Neural progenitor cell (in vitro differentiated cells): ENCODE results near the gene TFF2. TPM values are rescaled to one million over a fixed set of nuclear protein-coding genes. Genes with fewer than 3 reads are reported as not detected.
A peak's percentile ranks its signal among the peaks of the same experiment; 100 is the strongest.

Experiments
- DNase-seq: peaks from one replicate; pipeline ENCODE4 v3.0.0-alpha.2; 2016; ENCODE audit warnings: low spot score
- H2AFZ ChIP-seq: fragments of 200-600 bp; sonication (generic); replicated peaks from 2 replicates; pipeline ENCODE4 v1.6.1; 2016; ENCODE audit warnings: antibody characterized with exemption
- H3F3A ChIP-seq: fragments of 200-600 bp; sonication (generic); 2 replicates; pipeline ENCODE4 v1.6.1; 2016; ENCODE audit warnings: antibody characterized with exemption, low read depth
- H3K27ac ChIP-seq: fragments of 200-600 bp; sonication (generic); 2 replicates; pipeline ENCODE4 v1.5.1; 2016; ENCODE audit warnings: mild to moderate bottlenecking
- H3K27me3 ChIP-seq: fragments of 200-600 bp; sonication (generic); 2 replicates; pipeline ENCODE4 v1.6.1; 2016; ENCODE audit warnings: mild to moderate bottlenecking, moderate library complexity
- H3K36me3 ChIP-seq: fragments of 200-600 bp; sonication (generic); 2 replicates; pipeline ENCODE4 v1.5.1; 2016
- H3K4me1 ChIP-seq: fragments of 200-600 bp; sonication (generic); 2 replicates; pipeline ENCODE4 v1.6.1; 2016; ENCODE audit warnings: mixed run types
- H3K4me2 ChIP-seq: fragments of 200-600 bp; sonication (generic); 2 replicates; pipeline ENCODE4 v1.6.1; 2016
- H3K4me3 ChIP-seq: fragments of 200-600 bp; sonication (generic); 2 replicates; pipeline ENCODE4 v1.5.1; 2016
- H3K79me2 ChIP-seq: fragments of 200-600 bp; sonication (generic); 2 replicates; pipeline ENCODE4 v1.6.1; 2016; ENCODE audit warnings: low read depth
- H3K9ac ChIP-seq: fragments of 200-600 bp; sonication (generic); 2 replicates; pipeline ENCODE4 v1.6.1; 2016
- H3K9me3 ChIP-seq: fragments of 200-600 bp; sonication (generic); 2 replicates; pipeline ENCODE4 v1.5.1; 2016; ENCODE audit warnings: low read depth
- H4K20me1 ChIP-seq: fragments of 200-600 bp; sonication (generic); 2 replicates; pipeline ENCODE4 v1.6.1; 2016; ENCODE audit warnings: low read depth
- H3K27ac Mint-ChIP-seq: 3 replicates; pipeline ENCODE4 v1.8.0; 2021; ENCODE audit warnings: mixed read lengths
- H3K27me3 Mint-ChIP-seq: 2 replicates; pipeline ENCODE4 v1.8.0; 2022; ENCODE audit warnings: low read depth, mild to moderate bottlenecking, inconsistent platforms, moderate library complexity, mixed read lengths; ENCODE audit not compliant: insufficient read depth
- H3K36me3 Mint-ChIP-seq: 3 replicates; pipeline ENCODE4 v1.8.0; 2021; ENCODE audit warnings: mixed read lengths
- H3K4me1 Mint-ChIP-seq: 3 replicates; pipeline ENCODE4 v1.8.0; 2021; ENCODE audit warnings: mixed read lengths
- H3K4me3 Mint-ChIP-seq: 3 replicates; pipeline ENCODE4 v1.8.0; 2021; ENCODE audit warnings: mild to moderate bottlenecking, moderate library complexity, mixed read lengths
- H3K9me3 Mint-ChIP-seq: 3 replicates; pipeline ENCODE4 v1.8.0; 2020; ENCODE audit warnings: mixed read lengths
- CTCF ChIP-seq: fragments of 200-600 bp; sonication (generic); IDR thresholded peaks from 2 replicates; pipeline ENCODE4 v1.5.1; 2017; ENCODE audit warnings: antibody characterized with exemption, mild to moderate bottlenecking
- EZH2 ChIP-seq: fragments of 200-600 bp; sonication (generic); IDR thresholded peaks from 2 replicates; pipeline ENCODE4 v1.6.1; 2017; ENCODE audit warnings: antibody characterized with exemption, mild to moderate bottlenecking, moderate library complexity
- EZH2phosphoT487 ChIP-seq: fragments of 200-600 bp; sonication (generic); IDR thresholded peaks from 2 replicates; pipeline ENCODE4 v1.6.1; 2017; ENCODE audit warnings: antibody characterized with exemption
- total RNA-seq: library from RNA; depleted of rRNA; stranded (reverse); fragments of >200 nt; gene quantifications from 2 replicates; pipeline ENCODE4 v1.2.3, GENCODE V29; 2015; ENCODE audit warnings: low replicate concordance

TFF2 gene
- total RNA-seq, 1 donor from 2014 or later = not detected

DNA sequence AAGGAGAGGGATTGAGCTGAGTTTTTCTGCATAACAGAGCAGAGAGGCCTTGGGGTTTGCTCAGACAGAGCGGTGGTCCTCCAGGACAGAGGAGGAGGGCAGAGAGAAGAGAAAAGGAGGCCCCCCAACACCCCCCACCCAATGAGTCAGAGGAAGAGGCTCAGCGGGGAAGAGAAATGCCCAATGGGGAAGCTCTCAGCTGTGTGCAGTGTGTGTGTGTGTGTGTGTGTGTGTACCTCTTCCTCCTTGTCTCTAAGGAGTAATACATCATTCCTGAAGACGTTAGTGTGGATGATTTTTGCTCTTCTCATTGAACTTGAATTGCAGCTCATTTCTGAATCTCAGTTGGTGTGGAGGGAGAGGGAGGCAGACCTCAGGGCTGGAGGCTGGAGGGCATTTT lies 36.4 kb upstream of the TFF2 start:
- Histone ChIP-seq H3K27me3 (no peaks in the 10 kb centered on the region), H4K20me1 (no peaks in the 10 kb centered on the region), H3K4me1 (peaks cover 11% of the 10 kb centered on the region), H3K36me3 (no peaks in the 10 kb centered on the region), H3K27ac (no peak overlapping the region), H3K9ac (no peak overlapping the region), H3K4me3 (no peak overlapping the region), H3K9me3 (no peaks in the 10 kb centered on the region), H3K4me2 (no peak overlapping the region), H3K79me2 (no peaks in the 10 kb centered on the region), H2AFZ (no peak overlapping the region), H3F3A (peaks cover 8% of the 10 kb centered on the region)
- peaks cover 4% of the 10 kb centered on the region for H3K9me3 Mint-ChIP-seq
- H3K4me3 Mint-ChIP-seq = no peak overlapping the region
- peaks cover 24% of the 10 kb centered on the region for H3K4me1 Mint-ChIP-seq
- H3K27me3 Mint-ChIP-seq = peaks cover 11% of the 10 kb centered on the region
- TF ChIP-seq CTCF = no peak
- no peak for TF ChIP-seq EZH2
- H3K27ac Mint-ChIP-seq = no peak overlapping the region
- no peaks in the 10 kb centered on the region for H3K36me3 Mint-ChIP-seq
- no peak for DNase-seq

DNA sequence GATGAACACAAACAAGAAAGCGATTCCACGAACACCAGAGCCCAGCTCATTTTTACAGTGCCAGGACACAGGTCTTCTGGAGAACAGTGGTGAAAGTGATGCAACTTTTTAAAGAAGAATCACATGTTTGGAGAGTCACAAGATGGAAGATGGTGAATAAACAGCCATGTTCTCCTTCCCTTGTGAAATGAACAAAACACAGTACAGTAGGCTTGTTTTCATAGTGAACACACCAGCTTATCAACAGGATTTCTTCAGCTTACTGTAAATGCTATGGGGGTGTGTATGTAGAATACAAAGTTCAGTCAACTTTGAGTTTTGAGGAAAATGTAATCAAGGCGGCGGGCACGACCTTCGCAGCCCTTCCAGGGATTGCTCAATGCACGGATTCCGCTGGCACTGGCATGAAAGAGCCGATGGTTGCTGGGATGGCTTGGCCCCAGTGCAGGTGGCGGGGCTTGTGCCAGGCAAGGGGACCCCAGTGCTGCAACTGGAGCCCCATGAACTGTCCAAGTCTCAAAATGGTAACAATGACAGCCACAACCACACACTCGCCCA lies 35.3 kb upstream of the TFF2 start:
- no peak for DNase-seq
- Mint-ChIP-seq H3K9me3 (peaks cover 4% of the 10 kb centered on the region), H3K27ac (no peak overlapping the region), H3K4me3 (no peak overlapping the region), H3K4me1 (peaks cover 22% of the 10 kb centered on the region), H3K36me3 (no peaks in the 10 kb centered on the region), H3K27me3 (peaks cover 11% of the 10 kb centered on the region)
- Histone ChIP-seq H3K27me3 (no peaks in the 10 kb centered on the region), H3K4me3 (no peak overlapping the region), H3K9ac (no peak overlapping the region), H4K20me1 (no peaks in the 10 kb centered on the region), H3K4me1 (peaks cover 11% of the 10 kb centered on the region), H3K9me3 (no peaks in the 10 kb centered on the region), H3K27ac (no peak overlapping the region), H2AFZ (no peak overlapping the region), H3K36me3 (no peaks in the 10 kb centered on the region), H3K4me2 (no peak overlapping the region), H3K79me2 (no peaks in the 10 kb centered on the region), H3F3A (peaks cover 8% of the 10 kb centered on the region)
- TF ChIP-seq CTCF (no peak), EZH2 (no peak), EZH2phosphoT487 (no peak)

GRCh38 chr21:42385619-42386018 lies 34.8 kb upstream of the TFF2 start:
- no peak overlapping the region for H3K4me3 ChIP-seq
- H3K9me3 Mint-ChIP-seq = peaks cover 4% of the 10 kb centered on the region
- H3K9ac ChIP-seq = no peak overlapping the region
- no peak overlapping the region for H3K4me2 ChIP-seq
- peaks cover 22% of the 10 kb centered on the region for H3K4me1 Mint-ChIP-seq
- DNase-seq = no peak
- no peaks in the 10 kb centered on the region for H3K36me3 ChIP-seq
- no peaks in the 10 kb centered on the region for H3K79me2 ChIP-seq
- H2AFZ ChIP-seq = no peak overlapping the region
- TF ChIP-seq EZH2phosphoT487 (no peak), CTCF (no peak), EZH2 (no peak)
- H3F3A ChIP-seq = peaks cover 8% of the 10 kb centered on the region
- no peak overlapping the region for H3K27ac Mint-ChIP-seq
- peaks cover 11% of the 10 kb centered on the region for H3K27me3 Mint-ChIP-seq
- H3K27ac ChIP-seq = no peak overlapping the region
- no peaks in the 10 kb centered on the region for H3K36me3 Mint-ChIP-seq
- no peaks in the 10 kb centered on the region for H3K27me3 ChIP-seq
- no peaks in the 10 kb centered on the region for H3K9me3 ChIP-seq
- peak overlapping the region; percentile 43 for H3K4me3 Mint-ChIP-seq
- no peaks in the 10 kb centered on the region for H4K20me1 ChIP-seq
- peaks cover 11% of the 10 kb centered on the region for H3K4me1 ChIP-seq
